SK-N-SH (cell line): ENCODE results near the gene RASA1. TPM values are rescaled to one million over a fixed set of nuclear protein-coding genes. Genes with fewer than 3 reads are reported as not detected.

Experiments
- CTCF ChIA-PET: fragments of 300-600, 350-600 bp; formaldehyde crosslinking; extraction: SDS; loops from one replicate; lab custom pipeline; 2021; lab: Yijun Ruan, JAX
- POLR2A ChIA-PET: fragments of 350-600 bp; sonication (Branson Sonifier 250); formaldehyde crosslinking; extraction: SDS; loops from one replicate; lab custom pipeline; 2020; ENCODE audit warnings: antibody characterized with exemption, inconsistent platforms; lab: Yijun Ruan, JAX
- DNase-seq: peaks from one replicate; pipeline ENCODE4 v3.0.0; 2012
- H2AFZ ChIP-seq: fragments of 200-600 bp; sonication (generic); 2 replicates; pipeline ENCODE4 v1.8.1; 2016; ENCODE audit warnings: antibody characterized with exemption, mild to moderate bottlenecking, low read depth
- H3F3A ChIP-seq: fragments of 200-600 bp; sonication (generic); replicated peaks from 2 replicates; pipeline ENCODE3; 2016; ENCODE audit warnings: antibody characterized with exemption, mild to moderate bottlenecking; ENCODE audit not compliant: insufficient read depth
- H3K27ac ChIP-seq, 2 experiments: fragments of 200-500 bp in 1 of 2; fragments of 200-600 bp in 1 of 2; sonication (Bioruptor generic) in 1 of 2; sonication (generic), shearing (Covaris generic) in 1 of 2; 2 replicates each; pipeline versions ENCODE4 v1.5.1 to v1.6.1; 2014 to 2016; ENCODE audit warnings: low read depth in 2 of 2, inconsistent platforms in 1 of 2, low read length in 1 of 2, mild to moderate bottlenecking in 1 of 2, mixed read lengths in 1 of 2
- H3K27me3 ChIP-seq: fragments of 200-600 bp; sonication (generic), shearing (Covaris generic); 2 replicates; pipeline ENCODE4 v1.6.1; 2016; ENCODE audit warnings: mixed run types; ENCODE audit not compliant: insufficient read depth
- H3K36me3 ChIP-seq, 2 experiments: fragments of 200-500 bp in 1 of 2; fragments of 200-600 bp in 1 of 2; sonication (Bioruptor generic) in 1 of 2; sonication (generic) in 1 of 2; replicated peaks in 1 of 2; 2 replicates each; pipeline versions ENCODE3 to v1.5.1; 2014 to 2016; ENCODE audit warnings: low read length in 1 of 2, mild to moderate bottlenecking in 1 of 2; ENCODE audit not compliant: insufficient read depth in 2 of 2, control insufficient read depth in 1 of 2
- H3K4me1 ChIP-seq, 2 experiments: fragments of 200-500 bp in 1 of 2; fragments of 200-600 bp in 1 of 2; sonication (Bioruptor generic) in 1 of 2; sonication (generic), shearing (Covaris generic) in 1 of 2; 2 replicates each; pipeline versions ENCODE4 v1.5.1 to v1.6.1; 2014 to 2016; ENCODE audit warnings: low read depth in 1 of 2, low read length in 1 of 2, mixed run types in 1 of 2; ENCODE audit not compliant: insufficient read depth in 2 of 2, control insufficient read depth in 1 of 2
- H3K4me2 ChIP-seq: fragments of 200-600 bp; sonication (generic), shearing (Covaris generic); 2 replicates; pipeline ENCODE4 v1.6.1; 2017; ENCODE audit warnings: mixed run types
- H3K4me3 ChIP-seq, 2 experiments: fragments of 200-500 bp in 1 of 2; fragments of 200-600 bp in 1 of 2; sonication (Bioruptor generic) in 1 of 2; sonication (generic), shearing (Covaris generic) in 1 of 2; 2 replicates each; pipeline versions ENCODE4 v1.5.1 to v1.8.1; 2014 to 2016; ENCODE audit warnings: low read depth in 2 of 2, inconsistent platforms in 1 of 2, low read length in 1 of 2, mild to moderate bottlenecking in 1 of 2, mixed read lengths in 1 of 2, moderate library complexity in 1 of 2
- H3K79me2 ChIP-seq: fragments of 200-600 bp; sonication (generic); 2 replicates; pipeline ENCODE4 v1.8.1; 2017; ENCODE audit warnings: mild to moderate bottlenecking; ENCODE audit not compliant: insufficient read depth
- H3K9ac ChIP-seq: fragments of 200-600 bp; sonication (generic); 2 replicates; pipeline ENCODE4 v1.6.1; 2017; ENCODE audit warnings: mixed run types
- H3K9me2 ChIP-seq: fragments of 200-600 bp; sonication (generic); 2 replicates; pipeline ENCODE4 v1.6.1; 2017; ENCODE audit warnings: mixed run types
- H3K9me3 ChIP-seq: fragments of 200-600 bp; sonication (generic); 2 replicates; pipeline ENCODE4 v1.6.1; 2017; ENCODE audit warnings: mixed run types, mild to moderate bottlenecking, moderate library complexity
- H4K20me1 ChIP-seq: fragments of 200-600 bp; sonication (generic); 2 replicates; pipeline ENCODE4 v1.6.1; 2017; ENCODE audit warnings: mild to moderate bottlenecking, mixed run types; ENCODE audit not compliant: insufficient read depth
- CHD2 ChIP-seq: fragments of 150-350 bp; IDR thresholded peaks from 2 replicates; pipeline ENCODE4 v1.6.1; 2018; ENCODE audit warnings: low read length; ENCODE audit not compliant: partially characterized antibody
- CTCF ChIP-seq: fragments of 200-600 bp; sonication (generic); IDR thresholded peaks from 2 replicates; pipeline ENCODE4 v1.6.1; 2017; ENCODE audit warnings: antibody characterized with exemption, mild to moderate bottlenecking, moderate library complexity
- ELF1 ChIP-seq: IDR thresholded peaks from 2 replicates; pipeline ENCODE4 v1.4.0; 2012
- FOSL2 ChIP-seq: IDR thresholded peaks from 2 replicates; pipeline ENCODE4 v1.4.0; 2012; ENCODE audit warnings: low read depth, mild to moderate bottlenecking, moderate library complexity, borderline replicate concordance
- FOXJ3 ChIP-seq: sonication (generic); formaldehyde crosslinking; IDR thresholded peaks from 2 replicates; pipeline ENCODE4 v1.5.1; 2020; ENCODE audit warnings: mild to moderate bottlenecking, missing genetic modification reagents
- GABPA ChIP-seq: IDR thresholded peaks from 2 replicates; pipeline ENCODE4 v1.4.0; 2012; ENCODE audit warnings: low read depth, mild to moderate bottlenecking
- GATA2 ChIP-seq: sonication (generic); formaldehyde crosslinking; IDR thresholded peaks from 2 replicates; pipeline ENCODE4 v1.5.0; 2020; ENCODE audit warnings: mild to moderate bottlenecking, missing genetic modification reagents
- IRF3 ChIP-seq: fragments of 150-350 bp; IDR thresholded peaks from 2 replicates; pipeline ENCODE4 v1.6.1; 2016; ENCODE audit warnings: mild to moderate bottlenecking, low read depth, low read length
- MEF2A ChIP-seq: IDR thresholded peaks from 2 replicates; pipeline ENCODE4 v1.4.0; 2012; ENCODE audit warnings: low read depth, borderline replicate concordance
- NFIC ChIP-seq: IDR thresholded peaks from 2 replicates; pipeline ENCODE4 v1.4.0; 2012; ENCODE audit warnings: borderline replicate concordance
- PBX3 ChIP-seq: IDR thresholded peaks from 2 replicates; pipeline ENCODE4; 2012
- POLR2AphosphoS5 ChIP-seq: IDR thresholded peaks from 2 replicates; pipeline ENCODE4 v1.6.1; 2012; ENCODE audit warnings: low read depth, low read length
- RAD21 ChIP-seq: IDR thresholded peaks from 2 replicates; pipeline ENCODE4 v1.6.1; 2012; ENCODE audit warnings: mild to moderate bottlenecking, low read length
- RXRA ChIP-seq: IDR thresholded peaks from 2 replicates; pipeline ENCODE4 v1.4.0; 2012; ENCODE audit warnings: low read depth, mild to moderate bottlenecking, borderline replicate concordance
- SIN3A ChIP-seq: IDR thresholded peaks from 2 replicates; pipeline ENCODE4 v1.6.1; 2012; ENCODE audit warnings: low read depth, mild to moderate bottlenecking, low read length, moderate library complexity, borderline replicate concordance
- SMC3 ChIP-seq: IDR thresholded peaks from 2 replicates; pipeline ENCODE4 v1.6.1; 2012; ENCODE audit warnings: low read depth, low read length, improper control_type of control experiment
- TAF1 ChIP-seq: IDR thresholded peaks from 2 replicates; pipeline ENCODE4 v1.6.1; 2012; ENCODE audit warnings: low read depth, mild to moderate bottlenecking, low read length, moderate library complexity, borderline replicate concordance
- TCF12 ChIP-seq: IDR thresholded peaks from 2 replicates; pipeline ENCODE4 v1.4.0; 2012
- USF1 ChIP-seq: IDR thresholded peaks from 2 replicates; pipeline ENCODE4 v1.4.0; 2012; ENCODE audit warnings: low read depth, borderline replicate concordance
- ZBTB33 ChIP-seq: IDR thresholded peaks from 2 replicates; pipeline ENCODE4 v1.4.0; 2012; ENCODE audit warnings: low read depth, borderline replicate concordance
- WGBS: methylation state at CpG from one replicate; pipeline ENCODE4 v1.1.6; 2017; ENCODE audit warnings: low lambda C conversion rate; 5-methylcytosine and 5-hydroxymethylcytosine counted together
- polyA plus RNA-seq, 3 experiments: library from polyadenylated mRNA; depleted of rRNA; stranded (reverse); fragments of >200 nt; gene quantifications; 2 replicates each; pipeline ENCODE4 v1.2.3, GENCODE V29; 2012

The RASA1 gene
- polyA plus RNA-seq, 1 of the 3 experiments (the other 2 are of a cell fraction) = 49.1 TPM

- no peak overlapping the region for H3K4me3 ChIP-seq
- ChIA-PET CTCF (interaction anchor here (2.5 kb wide), 1 partner anchor 17 kb away, joined by 17 read pairs; no protein-coding TSS in a partner anchor), POLR2A (interaction anchor here (0.6 kb wide), 1 partner anchor 28 kb away, joined by 4 read pairs; no protein-coding TSS in a partner anchor)
- 88% methylated on average over 1 of the region's 1 CpG for WGBS
- H3F3A ChIP-seq = peaks cover 50% of the 10 kb centered on the region
- H4K20me1 ChIP-seq = no peaks in the 10 kb centered on the region
- H2AFZ ChIP-seq = no peak overlapping the region
- no peaks in the 10 kb centered on the region for H3K27me3 ChIP-seq
- H3K9ac ChIP-seq = no peak overlapping the region
- no peak for TF ChIP-seq FOXJ3
- TF ChIP-seq FOSL2 = no peak
- no peak for TF ChIP-seq ELF1
- TF ChIP-seq RXRA = no peak
- no peak for TF ChIP-seq SMC3
- no peak for TF ChIP-seq CHD2
- no peak for TF ChIP-seq GABPA
- no peak for TF ChIP-seq CTCF
- no peak for TF ChIP-seq GATA2 (CRISPR knock-in tag)
- no peak for TF ChIP-seq IRF3
- no peak for TF ChIP-seq TAF1
- no peak for TF ChIP-seq ZBTB33
- no peak for TF ChIP-seq RAD21
- TF ChIP-seq MEF2A = no peak
- no peak for TF ChIP-seq POLR2AphosphoS5
- TF ChIP-seq NFIC = no peak
- no peak for TF ChIP-seq USF1
- no peak for TF ChIP-seq PBX3
- TF ChIP-seq TCF12 = no peak
- TF ChIP-seq SIN3A = no peak
- H3K4me1 ChIP-seq = peaks cover 0 to 10% of the 10 kb centered on the region in 2 experiments; a peak in 2 of 4 replicates
- peaks cover 28% of the 10 kb centered on the region; the same call in 1 of the 2 replicates for H3K79me2 ChIP-seq
- DNase-seq = no peak
- no peaks in the 10 kb centered on the region for H3K9me3 ChIP-seq
- H3K9me2 ChIP-seq = no peaks in the 10 kb centered on the region
- H3K4me2 ChIP-seq = no peak overlapping the region
- H3K27ac ChIP-seq = peak overlapping the region in 1 of 2 experiments; percentile 15; a peak in 1 of 4 replicates
- peaks cover 94 to 97% of the 10 kb centered on the region in 2 experiments for H3K36me3 ChIP-seq
Observed at GRCh38 chr5:87383216-87383615, 115.5 kb downstream of the RASA1 start.
